NCI-H1105 (cell line): ENCODE data around the gene IL15RA.
"Not testable (repeated sequence)": the region's sequence is repeated elsewhere in the genome, so short reads cannot be mapped to it uniquely, and the experiment has no call there.

Experiments
- DNase-seq: peaks from one replicate; lab custom pipeline; 2025; lab: John Stamatoyannopoulos, UW

Gene IL15RA

DNA sequence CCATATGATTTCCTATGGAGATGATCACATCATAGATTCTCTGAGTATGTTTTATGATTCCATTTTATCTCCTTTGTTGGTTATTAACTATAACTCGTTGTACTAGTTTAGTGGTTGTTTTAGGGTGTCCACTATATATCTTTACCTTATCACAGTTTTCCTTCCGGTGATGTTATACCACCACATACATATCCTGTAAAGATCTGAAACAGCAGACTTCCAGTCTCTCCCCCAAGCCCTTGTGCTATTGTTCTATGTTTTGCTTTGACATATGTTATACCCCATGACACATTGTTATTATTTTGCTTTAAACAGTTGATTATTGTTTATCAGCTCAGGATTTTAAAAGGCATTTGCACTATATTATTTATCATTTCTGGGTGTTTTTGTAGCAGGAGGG is 7.3 kb downstream of the IL15RA start:
- no peak for DNase-seq

DNA sequence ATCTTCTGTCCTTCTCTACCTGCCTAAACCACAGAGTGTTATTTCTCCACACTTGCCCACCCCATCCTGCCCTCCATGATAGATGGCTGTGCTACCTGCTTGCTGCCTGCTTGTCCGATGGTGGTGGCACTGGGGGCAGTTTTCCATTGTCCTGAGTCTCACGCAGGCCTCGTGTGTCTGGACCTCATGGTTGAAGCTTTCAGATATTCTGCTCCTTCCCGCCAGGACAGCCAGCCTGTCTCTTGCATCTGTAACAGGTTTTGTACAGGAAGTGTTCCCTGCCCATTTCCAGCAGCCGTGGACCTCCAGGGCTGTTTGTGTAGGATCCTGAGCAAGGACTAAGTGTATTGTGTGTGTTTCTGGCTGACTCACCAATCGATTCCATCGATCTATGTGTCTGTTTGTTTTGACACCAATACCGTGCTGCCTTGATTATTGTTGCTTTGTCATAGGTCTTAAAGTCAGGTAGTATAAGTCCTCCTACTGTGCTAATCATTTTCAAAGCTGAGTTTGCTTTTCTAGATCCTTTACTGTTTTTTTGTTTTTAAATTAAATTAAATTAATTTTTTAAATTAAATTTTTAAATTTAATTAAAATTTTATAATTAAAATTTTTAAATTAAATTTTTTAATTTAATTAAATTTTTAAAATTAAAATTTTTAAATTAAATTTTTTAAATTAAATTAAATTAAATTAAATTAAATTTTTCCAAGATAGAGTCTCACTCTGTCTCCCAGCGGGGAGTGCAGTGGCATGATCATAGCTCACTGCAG is 8.5 kb downstream of the IL15RA start:
- no peak for DNase-seq

DNA sequence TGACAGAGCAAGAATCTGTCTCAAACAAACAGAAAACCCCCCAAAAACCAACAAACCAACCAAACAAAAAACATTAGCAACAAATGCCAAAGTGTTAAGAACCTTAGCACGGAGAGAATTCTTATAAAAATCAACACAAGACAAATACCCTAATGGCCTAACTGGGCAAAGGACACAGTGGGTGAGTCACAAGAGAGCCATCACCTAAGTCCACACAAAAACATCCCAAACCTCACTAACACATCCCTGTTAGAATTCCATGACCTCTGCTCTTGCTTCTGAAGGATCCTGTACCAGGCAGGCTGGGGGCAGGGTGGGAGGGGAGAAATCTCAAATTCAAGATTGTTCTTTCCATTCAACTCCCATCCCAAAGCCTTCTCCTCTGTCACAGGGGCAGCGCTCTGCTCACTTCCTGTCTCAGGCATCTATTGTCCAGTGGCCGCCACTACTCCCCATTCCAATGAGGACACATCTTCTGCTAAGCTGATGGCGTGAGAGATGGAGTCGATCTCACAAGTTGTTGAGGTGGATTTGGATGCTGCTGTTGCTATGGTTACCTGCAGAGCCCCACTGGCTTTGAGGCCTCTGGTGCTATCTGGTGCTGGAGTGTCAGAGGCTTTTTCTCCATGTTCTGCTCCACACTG is 9.2 kb downstream of the IL15RA start:
- DNase-seq: no peak

DNA sequence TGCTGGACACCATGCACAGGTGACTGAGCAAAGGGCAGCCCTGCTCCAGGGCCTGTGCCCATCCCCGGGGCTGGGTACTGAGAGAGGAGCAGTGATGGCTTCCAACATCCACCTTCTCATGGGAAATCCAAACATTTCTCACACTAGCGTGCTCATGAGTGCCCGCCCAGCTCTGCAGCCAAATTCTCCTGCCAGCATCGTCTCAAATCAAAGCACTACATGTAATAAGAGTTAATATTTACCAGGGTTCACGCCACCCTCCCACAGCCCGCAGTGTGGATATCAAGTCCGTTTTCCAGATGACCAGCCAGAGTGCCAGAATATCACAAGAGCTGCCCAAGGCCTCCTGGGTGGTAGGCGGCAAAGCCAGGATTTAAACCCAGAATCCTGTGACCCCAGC is 12.1 kb downstream of the IL15RA start:
- no peak for DNase-seq

DNA sequence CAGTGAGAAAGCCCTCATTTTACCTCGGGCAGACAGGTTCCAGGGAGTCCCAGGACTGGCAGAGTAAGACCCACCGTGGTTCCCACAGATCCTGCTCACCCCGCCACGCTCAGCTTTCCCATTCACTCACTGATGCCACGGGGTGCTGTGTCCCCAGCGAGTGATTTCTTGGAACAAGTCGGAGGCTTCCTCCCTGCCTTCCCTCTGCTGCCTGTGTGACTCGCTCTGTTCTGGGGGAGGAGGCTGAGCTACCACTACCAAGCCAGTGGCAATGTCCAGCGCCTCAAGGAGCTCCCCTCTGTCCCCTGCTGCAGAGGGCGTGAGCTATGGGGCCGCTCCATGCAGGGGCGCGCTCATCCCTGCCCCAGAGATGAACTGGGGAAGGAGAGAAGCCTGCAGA is 12.6 kb downstream of the IL15RA start:
- no peak for DNase-seq

DNA sequence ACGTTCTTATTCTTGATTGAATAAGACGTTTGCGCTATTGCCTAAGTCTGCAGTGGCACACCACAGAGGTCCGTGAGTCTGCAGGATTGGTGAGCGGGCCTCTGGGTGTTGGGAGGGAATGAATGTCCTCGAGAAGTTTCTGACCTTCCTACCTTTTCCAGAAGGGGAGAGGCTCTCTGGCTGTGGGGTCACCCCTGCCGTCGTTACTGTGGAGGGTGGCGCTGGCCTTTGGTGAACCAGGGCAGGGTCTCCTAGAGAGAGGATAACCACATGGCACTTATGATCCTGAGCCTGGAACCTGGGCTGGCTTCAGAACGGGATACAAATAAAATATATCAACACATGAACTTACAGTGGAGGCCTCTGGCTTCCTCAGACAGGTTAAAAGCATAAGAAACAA is 13.8 kb downstream of the IL15RA start:
- DNase-seq: no peak

DNA sequence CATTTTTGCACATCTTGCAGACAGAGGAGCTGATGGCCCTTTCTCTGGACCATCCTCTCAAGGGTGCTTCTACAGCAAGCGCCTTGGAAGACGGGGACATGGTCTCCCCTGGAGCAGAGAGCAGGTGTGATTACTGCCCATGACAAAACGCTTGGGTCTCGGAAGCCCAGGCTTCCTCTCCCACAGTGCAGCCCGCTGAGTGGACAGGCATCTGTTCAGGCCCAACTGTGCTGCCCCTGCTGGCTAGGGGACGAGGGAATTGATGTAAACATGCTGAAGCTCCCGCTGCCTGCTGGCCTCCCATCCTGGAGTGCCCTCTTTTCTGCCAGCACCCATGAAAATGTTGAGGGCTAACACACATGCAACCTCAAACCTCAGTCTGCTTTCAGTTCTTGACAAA is 14.3 kb downstream of the IL15RA start:
- no peak for DNase-seq

DNA sequence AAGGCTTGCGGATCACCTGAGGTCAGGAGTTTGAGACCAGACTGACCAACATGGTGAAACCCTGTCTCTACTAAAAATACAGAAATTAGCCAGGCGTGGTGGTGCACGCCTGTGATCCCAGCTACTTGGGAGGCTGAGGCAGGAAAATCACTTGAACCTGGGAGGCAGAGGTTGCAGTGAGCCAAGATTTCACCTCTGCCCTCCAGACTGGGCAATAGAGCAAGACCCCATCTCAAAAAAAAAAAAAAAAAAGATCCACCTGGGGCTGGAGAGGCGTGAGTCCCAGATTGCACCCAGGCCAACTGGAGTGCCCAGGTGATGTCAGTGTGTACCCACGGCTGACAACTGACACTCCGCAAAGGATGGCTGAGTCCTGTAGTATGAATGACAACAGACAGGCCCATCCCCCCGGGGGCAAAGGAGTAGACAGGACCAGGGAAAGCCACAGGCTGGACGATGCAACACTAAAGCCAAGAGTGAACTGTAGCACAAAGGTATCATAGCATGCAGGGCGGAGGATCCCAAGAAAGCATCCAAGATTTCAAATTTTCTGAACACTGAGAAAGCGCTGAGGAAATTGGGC is 14.9 kb downstream of the IL15RA start:
- DNase-seq: not testable (repeated sequence)

DNA sequence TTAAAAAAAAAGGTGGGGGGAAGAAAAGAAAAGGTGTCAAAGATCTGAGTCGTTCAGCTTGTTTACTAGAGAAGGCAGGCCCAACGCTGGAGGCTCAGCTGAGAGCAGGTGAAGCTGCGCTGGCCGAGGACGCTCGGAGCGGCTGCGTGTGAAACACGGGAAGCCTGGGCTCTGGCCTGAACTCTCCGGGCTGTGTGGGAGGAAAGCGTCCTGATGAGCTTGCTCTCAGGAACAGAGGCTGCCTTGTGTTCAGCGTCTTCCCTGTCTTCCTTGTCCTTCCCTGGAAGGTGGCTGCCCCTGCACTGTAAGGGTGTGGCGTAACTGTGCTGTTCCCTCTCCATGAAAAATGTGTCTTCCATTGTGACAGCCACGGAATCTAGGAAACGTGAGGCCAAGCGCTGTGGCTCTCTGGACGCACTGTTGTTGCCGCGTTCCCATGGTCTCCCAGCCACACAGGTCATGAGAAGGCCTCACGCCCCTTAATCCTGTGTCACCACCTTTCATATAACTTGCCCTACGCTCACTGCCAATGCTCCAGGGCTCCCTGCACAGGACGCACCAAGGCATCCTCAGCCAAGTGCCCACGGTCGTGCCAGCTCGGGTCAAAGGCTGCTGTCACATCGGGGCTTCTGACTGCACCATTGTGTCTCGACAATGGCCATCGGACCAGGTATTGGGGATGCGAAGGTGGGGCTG is 15.8 kb downstream of the IL15RA start:
- DNase-seq: no peak

DNA sequence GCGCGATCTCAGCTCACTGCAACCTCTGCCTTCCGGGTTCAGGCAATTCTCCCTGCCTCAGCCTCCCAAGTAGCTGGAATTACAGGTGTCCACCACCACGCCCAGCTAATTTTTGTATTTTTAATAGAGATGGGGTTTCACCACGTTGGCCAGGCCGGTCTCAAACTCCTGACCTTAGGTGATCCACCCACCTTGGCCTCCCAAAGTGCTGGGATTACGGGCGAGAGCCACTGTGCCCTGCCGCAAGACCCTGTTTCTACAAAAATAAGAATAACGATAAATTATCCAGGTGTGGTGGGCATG is 16.4 kb downstream of the IL15RA start:
- DNase-seq: not testable (repeated sequence)

DNA sequence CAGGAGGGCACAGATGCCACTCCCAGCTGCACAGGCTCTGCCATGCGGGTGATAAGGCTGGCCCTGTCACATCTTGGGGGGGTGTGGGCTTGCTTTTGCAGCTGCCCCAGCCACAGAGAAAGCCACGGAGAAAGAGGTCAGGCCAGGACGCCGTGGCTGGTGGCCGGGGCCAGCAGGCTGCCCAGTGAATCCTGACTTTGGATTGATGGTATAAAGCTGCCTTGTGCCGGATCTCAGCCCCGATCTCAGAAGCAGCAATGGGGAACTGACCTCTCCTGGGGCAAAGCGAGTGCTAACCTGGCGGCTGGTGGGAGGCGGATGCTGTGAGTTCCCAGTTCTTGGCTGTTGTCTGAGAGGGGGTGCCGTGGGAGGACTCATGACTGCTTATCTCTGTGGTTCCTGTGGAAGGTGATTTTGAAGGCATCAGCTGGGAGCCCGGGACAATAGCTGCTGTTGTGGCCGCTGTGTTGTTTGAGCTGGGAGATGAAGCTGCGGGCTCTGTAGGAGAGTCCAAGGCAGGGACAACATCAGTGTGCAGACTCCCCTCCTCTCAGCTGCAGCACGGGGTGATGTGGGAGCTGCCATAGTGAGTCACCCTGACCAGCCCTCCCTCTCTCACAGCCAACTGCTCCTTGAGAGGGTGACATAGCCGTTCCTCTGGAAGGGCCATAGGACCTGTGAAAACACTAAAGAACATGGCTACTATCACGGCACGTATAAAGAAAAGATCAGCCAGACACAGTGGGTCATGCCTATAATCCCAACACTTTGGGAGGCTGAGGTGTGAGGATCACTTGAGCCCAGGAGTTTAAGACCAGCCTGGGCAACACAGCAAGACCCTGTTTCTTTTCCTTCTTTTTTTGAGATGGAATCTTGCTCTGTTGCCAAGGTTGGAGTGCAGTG is 17.0 kb downstream of the IL15RA start:
- no peak for DNase-seq

DNA sequence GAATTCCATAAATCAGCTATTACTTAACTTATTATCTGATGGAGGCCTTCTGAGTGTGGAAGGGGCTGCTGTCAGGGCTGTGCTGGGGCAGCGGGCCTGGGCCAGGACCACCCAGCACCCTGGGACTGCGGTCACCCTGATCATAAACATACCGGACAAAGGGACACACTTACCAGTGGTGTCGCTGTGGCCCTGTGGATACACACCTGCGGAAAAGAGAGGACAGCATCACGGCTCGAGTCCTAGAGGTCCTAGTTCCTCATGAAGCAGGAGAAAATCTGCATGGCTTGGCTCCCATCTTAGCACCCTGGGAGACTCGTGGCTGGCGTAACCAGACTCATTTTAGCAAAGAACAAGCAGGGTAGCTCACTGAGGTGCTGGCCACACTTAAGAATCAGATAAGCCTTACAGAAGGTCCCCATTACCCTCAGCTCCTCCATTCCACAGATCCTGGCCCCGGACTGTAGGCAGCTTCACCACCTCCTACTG is 17.7 kb downstream of the IL15RA start:
- no peak for DNase-seq

DNA sequence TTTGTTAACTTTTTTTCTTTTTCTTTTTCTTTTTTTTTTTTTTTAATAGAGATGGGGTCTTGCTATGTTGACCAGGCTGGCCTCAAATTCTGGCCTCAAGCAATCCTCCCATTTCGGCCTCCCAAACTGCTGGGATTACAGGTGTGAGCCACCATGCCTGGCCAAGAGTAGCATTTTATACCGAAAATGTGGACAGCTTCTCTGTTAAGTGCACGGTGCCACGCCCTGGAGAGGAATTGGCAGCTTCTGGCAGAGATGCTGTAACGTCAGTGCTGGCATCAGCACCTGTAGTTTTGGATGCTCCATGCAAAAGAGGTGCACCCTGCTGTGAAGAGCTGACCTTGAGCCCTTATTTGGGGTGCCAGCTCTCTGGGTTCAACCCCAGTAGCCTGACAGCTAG is 18.2 kb downstream of the IL15RA start:
- no peak for DNase-seq

DNA sequence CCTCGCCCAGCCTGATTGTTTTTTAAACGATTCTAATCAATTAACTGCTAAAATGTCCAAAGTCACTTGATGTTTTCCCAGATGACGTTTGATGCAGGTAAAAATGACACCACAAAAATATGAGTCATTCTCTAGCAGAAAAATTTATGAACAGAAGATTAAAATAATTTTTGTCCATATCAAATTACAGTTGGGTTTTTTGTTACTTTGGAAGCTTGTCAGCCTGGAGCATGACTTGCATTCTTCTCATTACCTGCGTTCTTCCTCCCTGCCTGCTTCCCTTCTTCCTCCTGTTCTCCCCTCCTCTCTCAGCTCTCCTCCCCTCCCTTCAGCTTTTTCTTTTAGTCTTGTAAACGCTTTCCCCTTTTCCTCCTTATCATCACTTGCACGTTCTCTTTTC is 18.7 kb downstream of the IL15RA start:
- DNase-seq: no peak

DNA sequence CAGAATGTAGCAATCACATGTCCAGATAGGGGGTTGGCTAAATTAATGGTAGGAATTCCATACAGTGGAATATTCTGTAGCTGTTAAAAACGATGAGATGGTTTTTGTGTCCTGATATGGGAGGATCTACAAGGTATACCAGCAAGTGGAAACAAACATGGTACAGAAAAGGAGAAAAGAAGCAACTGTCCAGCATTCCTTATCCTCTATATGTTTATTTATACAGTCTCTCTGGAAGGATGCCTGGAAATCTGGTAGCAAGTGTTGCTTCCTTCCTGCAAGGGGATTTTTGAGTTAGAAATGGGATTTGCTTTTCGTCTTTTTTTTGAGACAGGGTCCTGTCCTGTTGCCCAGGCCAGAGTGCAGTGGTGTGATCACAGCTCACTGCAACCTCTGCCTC is 19.3 kb downstream of the IL15RA start:
- no peak for DNase-seq

DNA sequence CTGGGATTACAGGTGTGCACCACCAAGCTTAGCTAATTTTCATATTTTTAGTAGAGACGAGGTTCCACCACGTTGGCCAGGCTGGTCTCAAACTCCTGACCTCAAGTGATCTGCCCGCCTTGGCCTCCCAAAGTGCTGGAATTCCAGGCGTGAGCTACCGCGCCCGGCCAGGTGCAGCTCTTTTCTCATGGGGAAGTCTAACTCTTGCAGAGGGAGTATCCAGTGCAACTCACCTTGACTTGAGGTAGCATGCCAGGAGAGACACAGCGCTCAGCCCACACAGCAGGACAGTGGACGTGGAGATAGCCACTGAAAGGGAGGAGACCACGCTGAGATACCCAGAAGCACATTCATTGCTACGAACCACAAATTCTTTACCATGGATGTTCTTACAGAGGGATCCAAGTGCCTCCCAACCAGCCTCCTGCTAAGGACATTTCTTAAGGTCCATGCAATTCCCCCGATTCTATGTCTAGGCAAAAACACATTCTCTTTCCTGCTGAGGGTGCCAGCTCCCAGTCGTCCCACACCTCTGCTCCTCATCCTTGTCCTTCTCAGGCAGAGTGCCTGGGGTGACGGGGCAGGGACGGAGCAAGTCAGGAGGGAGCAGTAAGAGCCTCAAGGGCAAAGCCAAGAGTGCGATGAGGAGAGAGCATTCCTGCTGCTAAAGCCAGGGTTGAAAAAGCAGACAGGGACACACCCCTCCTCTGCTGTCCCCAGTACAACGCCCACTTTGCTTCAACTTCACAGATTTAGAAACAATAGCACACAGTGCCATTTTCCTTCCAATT is 21.0 kb downstream of the IL15RA start:
- DNase-seq: no peak

DNA sequence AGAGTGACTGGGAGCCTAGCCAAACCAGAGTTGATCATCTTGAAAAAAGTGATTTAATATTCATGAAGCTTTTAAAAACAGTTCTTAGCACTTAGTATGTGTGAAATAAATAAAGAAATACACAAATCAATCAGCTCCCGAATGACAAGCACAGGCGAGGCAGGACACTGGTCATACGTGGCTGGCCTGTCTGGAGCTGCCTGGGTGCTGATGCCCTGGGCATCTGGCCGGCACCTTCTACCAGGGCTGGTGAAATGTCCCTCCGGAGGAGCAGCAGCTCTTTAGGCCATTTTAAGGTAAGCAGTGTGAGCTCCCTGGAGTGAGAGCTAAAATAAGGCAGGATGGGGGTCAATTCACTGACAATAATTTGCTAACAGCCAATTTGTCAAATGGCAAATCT is 23.7 kb downstream of the IL15RA start:
- DNase-seq: no peak

DNA sequence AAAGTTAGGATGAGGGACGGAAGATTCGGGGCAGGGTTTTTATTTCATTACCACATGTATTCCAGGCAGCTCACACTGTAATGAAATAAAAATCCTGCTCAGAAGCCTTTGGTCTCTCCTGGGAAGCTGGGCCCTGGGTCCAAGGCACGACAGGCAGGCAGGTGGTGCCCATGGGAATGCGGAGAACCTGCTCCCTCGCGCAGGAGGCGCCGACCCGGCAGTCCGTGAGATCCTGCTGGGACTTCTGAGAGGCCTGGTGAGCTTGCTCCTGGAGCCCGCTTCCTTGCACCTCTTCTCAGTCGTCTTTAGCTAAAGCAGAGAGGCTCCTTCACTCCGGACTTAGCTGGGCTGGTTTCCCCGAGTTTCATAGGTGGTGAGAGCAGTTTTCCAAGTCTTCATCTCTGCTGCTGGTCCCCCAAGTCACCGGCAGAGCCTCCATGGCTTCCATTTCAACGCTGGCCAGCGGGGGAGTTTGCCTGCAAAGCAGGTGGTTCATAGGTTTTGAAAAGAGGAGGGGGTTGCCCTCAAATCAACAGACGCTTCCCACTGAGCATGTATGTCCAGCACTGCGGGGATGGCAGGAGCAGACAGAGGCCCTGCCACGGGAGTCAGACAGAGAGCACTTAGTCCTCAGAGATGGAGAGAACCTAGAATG is 24.5 kb downstream of the IL15RA start:
- DNase-seq: no peak

DNA sequence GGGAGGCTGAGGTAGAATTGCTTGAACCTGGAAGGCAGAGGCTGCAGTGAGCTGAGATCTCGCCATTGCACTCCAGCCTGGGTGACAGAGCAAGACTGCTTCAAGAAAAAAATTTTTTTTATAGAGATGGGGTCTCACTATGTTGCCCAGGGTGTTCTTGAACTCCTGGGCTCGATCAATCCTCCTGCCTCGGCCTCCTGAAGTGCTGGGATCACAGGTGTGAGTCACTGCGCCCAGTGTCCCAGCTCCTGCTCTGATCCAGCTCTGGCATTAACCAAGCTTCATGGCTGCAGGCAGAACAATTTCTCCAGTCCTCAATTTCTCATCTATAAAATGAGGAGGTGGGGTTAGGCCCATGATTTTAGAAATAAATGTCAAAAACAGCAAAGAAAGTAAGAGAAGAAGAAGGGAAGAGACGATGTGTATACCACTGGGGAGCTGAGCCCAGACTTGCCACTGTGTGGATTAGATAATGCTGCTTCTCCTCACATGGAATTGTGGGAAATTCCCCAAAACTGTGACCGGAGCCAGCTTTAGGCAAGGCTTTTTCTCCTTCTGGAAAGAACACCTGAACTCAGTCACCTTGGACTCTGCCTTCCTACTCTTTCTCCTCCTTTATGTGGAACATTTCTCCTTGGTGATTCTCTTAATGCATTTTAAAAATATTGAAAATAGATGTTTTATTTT is 25.5 kb downstream of the IL15RA start:
- no peak for DNase-seq

DNA sequence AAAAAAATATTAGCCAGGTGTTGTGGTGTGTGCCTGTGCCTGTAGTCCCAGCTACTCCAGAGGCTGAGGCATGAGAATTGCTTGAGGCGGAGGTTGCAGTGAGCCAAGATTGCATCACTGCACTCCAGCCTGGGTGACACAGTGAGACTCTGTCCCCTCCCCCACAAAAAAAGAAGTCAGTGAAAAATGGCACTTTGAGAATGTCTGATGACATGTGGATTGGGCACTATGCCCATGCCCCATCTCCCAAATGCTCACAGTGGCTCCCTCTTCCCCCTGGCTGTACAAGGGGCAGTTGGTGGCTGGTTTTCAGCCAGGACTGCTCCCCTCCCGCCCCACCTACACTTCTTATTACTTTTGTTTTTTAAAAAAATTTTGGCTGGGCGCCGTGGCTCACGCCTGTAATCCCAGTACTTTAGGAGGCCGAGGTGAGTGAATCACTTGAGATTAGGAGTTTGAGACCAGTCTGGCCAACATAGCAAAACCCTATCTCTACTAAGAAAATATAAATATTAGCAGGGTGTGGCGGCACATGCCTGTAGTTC is 26.1 kb downstream of the IL15RA start:
- DNase-seq: no peak
